Stimulated activated CD8-positive, alpha-beta memory T cell treated with anti-CD3 and anti-CD28 coated beads, Interleukin-12 subunit alpha, Interleukin-12 subunit beta, amount 100 ng/mL, for 4 hours (primary cell): ENCODE measurements around the gene CCDC192.

Experiments used
- DNase-seq: peaks from one replicate; pipeline ENCODE4 v3.0.0-alpha.2; 2020; ENCODE audit warnings: low read depth

Gene CCDC192

DNA sequence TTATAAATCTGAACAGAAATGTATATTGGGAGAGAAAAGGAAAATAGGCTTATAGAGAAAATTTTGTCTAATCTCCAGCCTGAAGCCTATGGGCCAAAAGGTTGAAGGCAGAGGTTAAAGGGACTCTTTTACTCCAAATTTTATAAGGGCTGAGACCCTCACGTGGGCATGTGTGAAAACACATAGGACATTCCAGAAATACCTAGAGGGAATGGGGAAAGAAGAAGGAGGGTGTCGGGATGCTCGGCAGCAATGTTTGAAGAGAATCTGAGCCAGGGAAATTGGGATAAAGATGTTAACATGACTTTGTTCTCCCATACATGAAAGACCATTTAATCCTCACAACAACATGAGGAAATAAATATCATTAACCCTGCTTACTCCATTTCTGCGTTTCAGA lies 278.3 kb downstream of the CCDC192 start:
- no peak for DNase-seq

DNA sequence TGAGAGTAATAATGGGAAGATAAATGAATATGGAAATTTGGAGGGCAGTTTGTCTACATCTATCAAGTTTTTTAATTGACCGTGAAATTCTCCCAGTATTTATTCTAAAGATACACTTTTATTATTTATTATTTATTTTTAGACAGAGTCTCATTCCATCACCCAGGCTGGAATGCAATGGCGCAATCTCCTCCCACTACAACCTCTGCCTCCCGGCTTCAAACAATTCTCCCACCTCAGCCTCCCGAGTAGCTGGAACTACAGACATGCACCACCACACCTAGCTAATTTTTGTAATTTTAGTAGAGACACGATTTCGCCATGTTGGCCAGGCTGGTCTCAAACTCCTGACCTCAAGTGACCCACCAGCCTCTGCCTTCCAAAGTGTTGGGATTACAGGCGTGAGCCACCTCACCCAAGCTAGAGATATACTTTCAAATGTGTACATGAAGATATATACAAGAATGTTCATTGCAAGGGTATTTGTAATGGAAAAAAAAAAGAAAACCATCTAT lies 282.7 kb downstream of the CCDC192 start:
- no peak for DNase-seq

DNA sequence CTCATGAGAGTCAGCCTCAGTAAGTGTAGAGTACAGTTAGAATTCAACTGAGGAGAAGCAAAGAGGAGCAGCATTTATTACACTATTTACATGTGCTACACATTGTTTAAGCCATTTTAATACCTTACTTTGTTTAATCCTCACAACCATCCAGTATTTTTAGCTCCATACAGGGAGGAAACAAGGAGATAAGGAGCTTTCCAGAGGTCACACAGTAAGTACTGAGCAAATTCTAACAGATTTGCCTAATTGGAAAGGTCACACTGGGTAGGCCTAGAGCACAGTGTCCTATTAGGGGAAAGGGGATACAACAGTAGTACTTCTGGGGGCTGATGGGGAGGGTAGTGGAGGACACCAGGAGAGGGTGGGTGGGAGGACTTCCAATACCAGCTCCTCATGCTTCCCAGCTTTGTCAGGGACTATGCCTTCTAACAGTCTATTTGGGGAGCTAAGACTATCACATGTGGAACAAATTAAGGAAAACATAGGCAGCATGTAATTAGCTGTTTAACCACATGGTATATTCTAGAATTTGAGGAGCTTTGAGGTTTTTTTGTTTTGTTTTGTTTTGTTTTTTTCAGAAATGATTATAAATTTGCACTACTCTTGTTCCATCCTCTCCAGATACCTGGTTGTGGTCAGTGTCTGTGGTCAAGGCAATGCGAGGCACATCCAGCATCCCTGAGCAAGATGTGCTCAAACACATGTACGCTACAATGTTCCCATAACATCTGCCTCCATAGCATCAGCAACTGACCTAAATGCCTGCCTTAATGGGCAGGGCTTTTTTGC lies 284.4 kb downstream of the CCDC192 start:
- DNase-seq, result no peak

DNA sequence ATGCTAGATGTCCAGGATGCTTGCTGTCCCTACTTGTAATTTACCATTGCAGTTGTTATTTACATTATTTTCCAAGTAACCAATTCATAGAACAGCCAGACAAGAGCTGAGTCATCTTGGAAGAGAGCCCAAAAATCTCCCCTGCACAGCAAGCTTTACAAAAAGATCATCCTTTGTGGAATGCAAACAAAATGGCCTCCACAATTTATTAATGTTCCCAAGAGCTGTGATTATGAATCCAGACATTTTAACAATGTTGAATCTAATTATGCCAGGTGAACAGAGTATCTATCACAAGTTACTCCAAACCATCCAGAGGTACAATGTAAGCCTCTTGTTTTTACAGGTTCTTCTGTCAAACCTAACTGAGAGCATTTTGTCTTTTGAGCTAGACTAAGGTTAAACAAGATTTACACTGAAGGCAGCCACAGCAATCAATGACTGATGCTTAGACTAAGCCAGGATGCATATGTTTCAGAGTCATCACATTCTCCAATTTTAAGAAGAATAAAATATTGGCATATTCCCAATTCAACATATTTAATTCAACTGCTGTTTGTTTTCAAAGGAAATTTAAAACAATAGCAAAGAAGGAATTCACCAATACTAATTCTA lies 285.1 kb downstream of the CCDC192 start:
- DNase-seq, result no peak
